CD8-positive, alpha-beta memory T cell (primary cell): Measurements from ENCODE around the gene PFKFB3. TPM values are rescaled to one million over a fixed set of nuclear protein-coding genes. Genes with fewer than 3 reads are reported as not detected.
A peak's percentile ranks its signal among the peaks of the same experiment; 100 is the strongest.
"Not testable (repeated sequence)": the region's sequence is repeated elsewhere in the genome, so short reads cannot be mapped to it uniquely, and the experiment has no call there.

Source experiments
- CTCF ChIA-PET: fragments of 350-600 bp; sonication (Branson Sonifier 250); formaldehyde crosslinking; loops from one replicate; lab custom pipeline; 2021; ENCODE audit warnings: antibody characterized with exemption; lab: Charles Lee
- POLR2A ChIA-PET: fragments of 350-600 bp; sonication (Branson Sonifier 250); formaldehyde crosslinking; loops from one replicate; lab custom pipeline; 2021; ENCODE audit warnings: antibody characterized with exemption; lab: Charles Lee
- DNase-seq, 5 donors: peaks; one replicate each; pipeline versions ENCODE4 v3.0.0 to v3.0.0-alpha.2; 2020 to 2022; ENCODE audit warnings: mixed read lengths in 1 of 5
- H3K27ac ChIP-seq: one replicate; pipeline ENCODE4 v1.7.0; 2013; ENCODE audit warnings: low read depth, mild to moderate bottlenecking, low read length, moderate library complexity
- H3K27me3 ChIP-seq: 2 replicates; pipeline ENCODE4 v1.7.0; 2013; ENCODE audit warnings: low read length, mild to moderate bottlenecking; ENCODE audit not compliant: insufficient read depth, poor library complexity, severe bottlenecking
- H3K36me3 ChIP-seq: 2 replicates; pipeline ENCODE4 v1.7.0; 2013; ENCODE audit warnings: mild to moderate bottlenecking, low read length, moderate library complexity; ENCODE audit not compliant: insufficient read depth
- H3K4me1 ChIP-seq: 2 replicates; pipeline ENCODE4 v1.7.0; 2013; ENCODE audit warnings: mild to moderate bottlenecking, low read length, moderate library complexity; ENCODE audit not compliant: insufficient read depth
- H3K4me3 ChIP-seq: 2 replicates; pipeline ENCODE4 v1.7.0; 2013; ENCODE audit warnings: mild to moderate bottlenecking, low read length
- H3K9me3 ChIP-seq: 2 replicates; pipeline ENCODE4 v1.7.0; 2013; ENCODE audit warnings: mild to moderate bottlenecking, low read length
- H3K27ac Mint-ChIP-seq, 8 donors: one replicate each; pipeline ENCODE4 v1.8.0; 2020 to 2021; ENCODE audit warnings: mixed read lengths in 8 of 8, mild to moderate bottlenecking in 6 of 8, inconsistent platforms in 3 of 8, moderate library complexity in 3 of 8
- H3K27me3 Mint-ChIP-seq, 2 donors: one replicate each; pipeline ENCODE4 v1.8.0; 2020 to 2021; ENCODE audit warnings: mixed read lengths in 2 of 2, mild to moderate bottlenecking in 1 of 2, moderate library complexity in 1 of 2
- H3K36me3 Mint-ChIP-seq, 3 donors: one replicate each; pipeline ENCODE4 v1.8.0; 2020 to 2021; ENCODE audit warnings: mixed read lengths in 3 of 3, inconsistent platforms in 1 of 3, mild to moderate bottlenecking in 1 of 3
- H3K4me1 Mint-ChIP-seq, 3 donors: one replicate each; pipeline ENCODE4 v1.8.0; 2020 to 2021; ENCODE audit warnings: mixed read lengths in 3 of 3, inconsistent platforms in 1 of 3, mild to moderate bottlenecking in 1 of 3
- H3K4me3 Mint-ChIP-seq, 7 donors: one replicate each; pipeline ENCODE4 v1.8.0; 2020 to 2021; ENCODE audit warnings: mixed read lengths in 7 of 7, mild to moderate bottlenecking in 6 of 7, moderate library complexity in 4 of 7, inconsistent platforms in 2 of 7
- H3K9me3 Mint-ChIP-seq, 5 donors: one replicate each; pipeline ENCODE4 v1.8.0; 2020 to 2022; ENCODE audit warnings: mixed read lengths in 5 of 5, mild to moderate bottlenecking in 3 of 5, moderate library complexity in 2 of 5, inconsistent platforms in 1 of 5
- polyA plus RNA-seq: library from polyadenylated mRNA; unstranded; fragments of 300-500 nt; fragmentation: Illumina TruSeq; gene quantifications from one replicate; pipeline ENCODE4 v1.2.3, GENCODE V29; 2021
- total RNA-seq, 2 experiments: library from RNA; stranded (reverse); gene quantifications; one replicate each; pipeline ENCODE4 v1.2.3, GENCODE V29; 2021

PFKFB3 gene
- total and polyA plus RNA-seq, 3 experiments from 2014 or later, result 7.4 to 60.1 (median 53.6) TPM

GRCh38 chr10:6163364-6164270, 39.1 kb upstream of the PFKFB3 start:
- POLR2A ChIA-PET, result interaction anchor here (0.6 to 2.4 kb wide), 12 partner anchors 9 to 246 kb away, joined by 3 to 12 read pairs (median 6); partner anchors contain the start of gene PFKFB3
- H3K27ac Mint-ChIP-seq, result peak overlapping the region; percentile 88 to 99 (median 98)
- Histone ChIP-seq H3K9me3 (no peaks in the 10 kb centered on the region), H3K36me3 (no peaks in the 10 kb centered on the region), H3K27me3 (no peaks in the 10 kb centered on the region), H3K27ac (peak overlapping the region; percentile 95), H3K4me1 (peaks cover 24% of the 10 kb centered on the region), H3K4me3 (peak overlapping the region; percentile 74)
- H3K36me3 Mint-ChIP-seq, result peaks cover 0 to 21% (median 7%) of the 10 kb centered on the region in 3 donors
- peak; percentile 88 to 93 (median 92) for DNase-seq
- CTCF ChIA-PET, result interaction anchor here (0.7 to 1.8 kb wide), 12 partner anchors 10 to 249 kb away, joined by 3 to 14 read pairs (median 4); partner anchors contain the start of gene PFKFB3
- H3K9me3 Mint-ChIP-seq, result no peaks in the 10 kb centered on the region
- H3K4me3 Mint-ChIP-seq, result peak overlapping the region; percentile 85 to 96 (median 92)
- peaks cover 0 to 1% of the 10 kb centered on the region in 2 donors for H3K27me3 Mint-ChIP-seq
- peaks cover 43 to 52% (median 52%) of the 10 kb centered on the region in 3 donors for H3K4me1 Mint-ChIP-seq

GRCh38 chr10:6164271-6165095, 38.2 kb upstream of the PFKFB3 start:
- peak overlapping the region; percentile 95 for H3K27ac ChIP-seq
- H3K4me1 ChIP-seq, result peaks cover 29% of the 10 kb centered on the region
- peak overlapping the region; percentile 85 to 96 (median 92) for H3K4me3 Mint-ChIP-seq
- no peaks in the 10 kb centered on the region for H3K36me3 ChIP-seq
- H3K4me3 ChIP-seq, result peak overlapping the region; percentile 74
- H3K27me3 Mint-ChIP-seq, result no peaks in the 10 kb centered on the region
- H3K4me1 Mint-ChIP-seq, result peaks cover 47 to 61% (median 61%) of the 10 kb centered on the region in 3 donors
- ChIA-PET POLR2A (interaction anchor here (0.6 to 2.4 kb wide), 9 partner anchors 9 to 246 kb away, joined by 3 to 12 read pairs (median 6); partner anchors contain the start of gene PFKFB3), CTCF (interaction anchor here (0.9 to 1.8 kb wide), 8 partner anchors 13 to 245 kb away, joined by 3 to 14 read pairs (median 4); partner anchors contain the start of gene PFKFB3)
- peak overlapping the region; percentile 88 to 99 (median 98) for H3K27ac Mint-ChIP-seq
- H3K9me3 ChIP-seq, result no peaks in the 10 kb centered on the region
- DNase-seq, result peak in 1 of 5 donors; percentile 52
- no peaks in the 10 kb centered on the region for H3K9me3 Mint-ChIP-seq
- H3K27me3 ChIP-seq, result no peaks in the 10 kb centered on the region
- H3K36me3 Mint-ChIP-seq, result peaks cover 0 to 22% (median 7%) of the 10 kb centered on the region in 3 donors

GRCh38 chr10:6165221-6165725, 37.5 kb upstream of the PFKFB3 start:
- ChIA-PET CTCF (interaction anchor here (1.2 to 4.0 kb wide), 2 partner anchors 13 to 37 kb away, joined by 3 to 15 read pairs; partner anchors contain the start of gene PFKFB3), POLR2A (no interaction called here)
- peaks cover 0 to 23% (median 6%) of the 10 kb centered on the region in 3 donors for H3K36me3 Mint-ChIP-seq
- H3K27ac Mint-ChIP-seq, result peak overlapping the region; percentile 88 to 99 (median 98)
- peak overlapping the region; percentile 85 to 96 (median 92) for H3K4me3 Mint-ChIP-seq
- H3K9me3 Mint-ChIP-seq, result no peaks in the 10 kb centered on the region
- peaks cover 53 to 69% (median 69%) of the 10 kb centered on the region in 3 donors for H3K4me1 Mint-ChIP-seq
- Histone ChIP-seq H3K27me3 (no peaks in the 10 kb centered on the region), H3K4me1 (peaks cover 36% of the 10 kb centered on the region), H3K4me3 (no peak overlapping the region), H3K27ac (peak overlapping the region; percentile 95), H3K9me3 (no peaks in the 10 kb centered on the region), H3K36me3 (no peaks in the 10 kb centered on the region)
- H3K27me3 Mint-ChIP-seq, result no peaks in the 10 kb centered on the region
- no peak for DNase-seq

GRCh38 chr10:6165933-6166332, 36.8 kb upstream of the PFKFB3 start:
- not testable (repeated sequence) for H3K27ac ChIP-seq, H3K36me3 ChIP-seq, H3K27me3 ChIP-seq, H3K27me3 Mint-ChIP-seq, DNase-seq, H3K9me3 Mint-ChIP-seq, H3K9me3 ChIP-seq, H3K4me3 ChIP-seq
- ChIA-PET POLR2A (interaction anchor here (0.7 kb wide), 1 partner anchor 12 kb away, joined by 3 read pairs; no protein-coding TSS in a partner anchor), CTCF (interaction anchor here (0.7 to 4.0 kb wide), 4 partner anchors 9 to 59 kb away, joined by 3 to 15 read pairs (median 4); partner anchors contain the start of gene PFKFB3)
- Mint-ChIP-seq H3K36me3 (peaks cover 0 to 23% (median 9%) of the 10 kb centered on the region in 3 donors), H3K4me3 (peak overlapping the region in 5 of 7 donors; percentile 2 to 93 (median 54)), H3K27ac (peak overlapping the region in 6 of 8 donors; percentile 48 to 99 (median 90)), H3K4me1 (peaks cover 58 to 74% (median 74%) of the 10 kb centered on the region in 3 donors)
- peaks cover 40% of the 10 kb centered on the region for H3K4me1 ChIP-seq

- Mint-ChIP-seq H3K36me3 (peaks cover 0 to 23% (median 9%) of the 10 kb centered on the region in 3 donors), H3K27me3 (no peaks in the 10 kb centered on the region), H3K4me3 (peak overlapping the region in 1 of 7 donors; percentile 73), H3K4me1 (peaks cover 62 to 84% (median 71%) of the 10 kb centered on the region in 3 donors), H3K9me3 (no peaks in the 10 kb centered on the region), H3K27ac (peak overlapping the region in 7 of 8 donors; percentile 11 to 92 (median 46))
- no peaks in the 10 kb centered on the region for H3K9me3 ChIP-seq
- POLR2A ChIA-PET, result interaction anchor here (0.5 kb wide), 1 partner anchor 23 kb away, joined by 3 read pairs; no protein-coding TSS in a partner anchor
- peaks cover 50% of the 10 kb centered on the region for H3K4me1 ChIP-seq
- CTCF ChIA-PET, result interaction anchor here (0.8 to 4.0 kb wide), 5 partner anchors 25 to 236 kb away, joined by 3 to 15 read pairs (median 4); partner anchors contain the start of gene PFKFB3
- no peak overlapping the region for H3K27ac ChIP-seq
- DNase-seq, result no peak
- no peak overlapping the region for H3K4me3 ChIP-seq
- H3K27me3 ChIP-seq, result no peaks in the 10 kb centered on the region
- H3K36me3 ChIP-seq, result no peaks in the 10 kb centered on the region
Measured at GRCh38 chr10:6167456-6167855, 35.3 kb upstream of the PFKFB3 start.

GRCh38 chr10:6168084-6168483, 34.6 kb upstream of the PFKFB3 start:
- DNase-seq, result no peak
- Histone ChIP-seq H3K36me3 (no peaks in the 10 kb centered on the region), H3K27ac (no peak overlapping the region), H3K27me3 (no peaks in the 10 kb centered on the region), H3K9me3 (no peaks in the 10 kb centered on the region), H3K4me3 (no peak overlapping the region), H3K4me1 (peaks cover 50% of the 10 kb centered on the region)
- POLR2A ChIA-PET, result no interaction called here
- Mint-ChIP-seq H3K27ac (peak overlapping the region in 7 of 8 donors; percentile 11 to 90 (median 49)), H3K27me3 (no peaks in the 10 kb centered on the region), H3K9me3 (no peaks in the 10 kb centered on the region), H3K4me3 (peak overlapping the region in 1 of 7 donors; percentile 73), H3K4me1 (peaks cover 62 to 84% (median 69%) of the 10 kb centered on the region in 3 donors), H3K36me3 (peaks cover 0 to 23% (median 9%) of the 10 kb centered on the region in 3 donors)
- CTCF ChIA-PET, result interaction anchor here (1.1 to 4.0 kb wide), 4 partner anchors 16 to 234 kb away, joined by 3 to 15 read pairs (median 4); partner anchors contain the start of gene PFKFB3

- no peak overlapping the region for H3K4me3 ChIP-seq
- no peaks in the 10 kb centered on the region for H3K27me3 Mint-ChIP-seq
- H3K36me3 Mint-ChIP-seq, result peaks cover 0 to 11% (median 9%) of the 10 kb centered on the region in 3 donors
- peaks cover 48% of the 10 kb centered on the region for H3K4me1 ChIP-seq
- H3K9me3 ChIP-seq, result no peaks in the 10 kb centered on the region
- ChIA-PET POLR2A (no interaction called here), CTCF (interaction anchor here (0.7 to 1.2 kb wide), 2 partner anchors 13 to 26 kb away, joined by 3 to 5 read pairs; no protein-coding TSS in a partner anchor)
- no peak overlapping the region for H3K27ac ChIP-seq
- H3K4me1 Mint-ChIP-seq, result peaks cover 60 to 86% (median 67%) of the 10 kb centered on the region in 3 donors
- H3K4me3 Mint-ChIP-seq, result no peak overlapping the region
- peak overlapping the region in 6 of 8 donors; percentile 46 to 94 (median 78) for H3K27ac Mint-ChIP-seq
- no peaks in the 10 kb centered on the region for H3K36me3 ChIP-seq
- DNase-seq, result no peak
- no peaks in the 10 kb centered on the region for H3K27me3 ChIP-seq
- no peaks in the 10 kb centered on the region for H3K9me3 Mint-ChIP-seq
Measured at GRCh38 chr10:6170638-6171037, 32.1 kb upstream of the PFKFB3 start.
